GM21367 (cell line): ENCODE data around the gene RIN3.
"Not testable (repeated sequence)": the region's sequence is repeated elsewhere in the genome, so short reads cannot be mapped to it uniquely, and the experiment has no call there.

Source experiments
- ATAC-seq: cut with Tn5 transposase; IDR thresholded peaks from one replicate; pipeline ENCODE4 v1.9.1; 2021; ENCODE audit not compliant: unreplicated experiment

Gene RIN3

GRCh38 chr14:92619671-92620456 is 106.3 kb downstream of the RIN3 start:
- no peak for ATAC-seq

GRCh38 chr14:92622311-92622710 is 108.7 kb downstream of the RIN3 start:
- ATAC-seq, result no peak

- ATAC-seq, result no peak
Measured at GRCh38 chr14:92624764-92625163, 111.2 kb downstream of the RIN3 start.

GRCh38 chr14:92625213-92625612 is 111.6 kb downstream of the RIN3 start:
- ATAC-seq, result no peak

- no peak for ATAC-seq
Measured at GRCh38 chr14:92626041-92626440, 112.5 kb downstream of the RIN3 start.

GRCh38 chr14:92627707-92628215 is 114.2 kb downstream of the RIN3 start:
- no peak for ATAC-seq

GRCh38 chr14:92628636-92629035 is 115.1 kb downstream of the RIN3 start:
- ATAC-seq, result no peak

GRCh38 chr14:92630367-92630766 is 116.8 kb downstream of the RIN3 start:
- no peak for ATAC-seq

GRCh38 chr14:92631098-92631497 is 117.5 kb downstream of the RIN3 start:
- no peak for ATAC-seq

- no peak for ATAC-seq
Measured at GRCh38 chr14:92632546-92633273, 119.1 kb downstream of the RIN3 start.

- ATAC-seq, result no peak
Measured at GRCh38 chr14:92633274-92633616, 119.7 kb downstream of the RIN3 start.

GRCh38 chr14:92633724-92634123 is 120.1 kb downstream of the RIN3 start:
- ATAC-seq, result no peak

- no peak for ATAC-seq
Measured at GRCh38 chr14:92635031-92635430, 121.5 kb downstream of the RIN3 start.

GRCh38 chr14:92635896-92636295 is 122.3 kb downstream of the RIN3 start:
- no peak for ATAC-seq

GRCh38 chr14:92637228-92637627 is 123.6 kb downstream of the RIN3 start:
- no peak for ATAC-seq

GRCh38 chr14:92637864-92638263 is 124.3 kb downstream of the RIN3 start:
- no peak for ATAC-seq

- no peak for ATAC-seq
Measured at GRCh38 chr14:92638266-92638665, 124.7 kb downstream of the RIN3 start.

- no peak for ATAC-seq
Measured at GRCh38 chr14:92638904-92639303, 125.3 kb downstream of the RIN3 start.

- not testable (repeated sequence) for ATAC-seq
Measured at GRCh38 chr14:92639472-92640117, 126.0 kb downstream of the RIN3 start.

- no peak for ATAC-seq
Measured at GRCh38 chr14:92641306-92641705, 127.7 kb downstream of the RIN3 start.

- no peak for ATAC-seq
Measured at GRCh38 chr14:92644171-92644969, 130.8 kb downstream of the RIN3 start.
